ENCODE data around the gene COL15A1.
"Not testable (repeated sequence)": the region's sequence is repeated elsewhere in the genome, so short reads cannot be mapped to it uniquely, and the experiment has no call there.

COL15A1 gene

DNA sequence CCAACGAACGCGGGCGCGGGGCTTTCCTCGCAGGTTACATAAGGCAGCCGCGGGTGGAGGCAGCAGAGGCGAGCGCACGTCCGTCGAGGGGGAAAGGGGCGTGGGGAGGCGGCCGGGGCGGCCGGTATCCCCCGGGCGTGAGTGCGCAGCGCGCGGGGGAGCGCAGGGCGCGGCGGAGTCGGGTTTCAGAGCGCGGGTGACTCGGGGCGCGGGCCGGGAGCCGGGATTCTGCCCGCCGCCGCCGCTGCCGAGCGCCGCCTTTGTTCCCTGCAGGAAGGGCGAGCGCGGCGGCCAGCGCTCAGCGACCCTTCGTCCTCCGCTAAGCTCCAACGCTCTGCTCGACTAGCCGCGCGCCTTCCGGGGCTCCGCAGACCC lies at the start of gene COL15A1:
Gene COL15A1, plus strand, starts transcription at position 226 of the 375 bp plus-strand sequence. CDS start 155 bp downstream, outside the sequence.
- DNase-seq (ENCODE audit: low read depth), result no peak

DNA sequence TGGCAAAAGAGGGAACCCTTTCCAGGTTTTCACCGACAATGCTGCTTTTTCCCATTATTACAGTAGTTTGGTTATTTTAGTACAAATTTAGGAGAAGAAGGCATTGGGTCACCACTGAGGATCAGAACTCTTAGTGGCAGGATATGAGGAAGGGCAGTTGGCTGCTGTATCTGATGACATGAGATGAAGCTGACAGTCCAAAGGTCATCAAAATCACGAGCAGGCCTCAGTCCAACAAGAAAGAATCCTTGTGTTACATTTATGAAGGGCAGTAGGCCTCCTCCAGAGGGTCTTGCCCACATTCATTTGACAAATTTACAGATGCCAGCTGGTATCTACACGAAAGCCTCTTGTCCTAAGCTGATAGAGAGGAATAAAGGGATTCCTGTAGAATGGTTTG lies 49.5 kb upstream of the COL15A1 start:
- DNase-seq (ENCODE audit: low read depth), result no peak

DNA sequence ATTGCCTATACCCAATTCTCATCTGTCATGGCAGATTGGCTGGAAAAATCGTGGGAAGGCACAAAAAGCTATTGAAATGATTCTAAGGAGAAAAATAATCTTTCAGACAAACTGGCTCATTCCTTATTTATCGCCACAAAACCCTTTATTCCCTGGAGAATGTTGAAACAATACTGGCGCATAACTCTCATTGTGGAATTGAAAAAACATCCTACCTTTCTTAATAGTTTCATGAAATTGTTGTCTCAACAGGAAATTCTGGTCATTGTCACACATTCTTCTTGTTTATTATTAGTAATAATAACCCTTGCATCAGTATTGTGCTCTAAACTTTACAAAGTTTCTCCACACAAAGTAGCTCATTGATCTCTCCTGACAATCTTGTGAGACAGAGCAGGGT lies 48.9 kb upstream of the COL15A1 start:
- no peak for DNase-seq (ENCODE audit: low read depth)

DNA sequence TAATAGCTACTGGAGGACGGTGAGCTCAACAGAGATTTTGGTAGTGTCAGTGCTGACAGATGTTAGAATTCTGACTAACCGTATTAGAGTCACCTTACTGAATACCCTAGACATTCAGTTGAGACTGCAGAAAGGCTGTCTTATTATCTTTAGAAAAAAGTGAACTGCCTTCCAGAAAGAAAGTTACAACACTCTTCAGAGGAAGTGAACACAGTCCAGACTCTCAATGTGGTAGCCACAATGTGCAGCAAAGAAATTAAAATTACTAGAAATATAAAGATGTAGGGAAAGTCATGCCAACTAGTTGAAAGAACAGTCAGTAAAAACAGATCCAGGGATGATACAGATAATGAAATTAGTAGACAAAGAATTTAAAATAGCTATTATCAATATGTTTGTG lies 47.1 kb upstream of the COL15A1 start:
- DNase-seq (ENCODE audit: low read depth), result no peak

DNA sequence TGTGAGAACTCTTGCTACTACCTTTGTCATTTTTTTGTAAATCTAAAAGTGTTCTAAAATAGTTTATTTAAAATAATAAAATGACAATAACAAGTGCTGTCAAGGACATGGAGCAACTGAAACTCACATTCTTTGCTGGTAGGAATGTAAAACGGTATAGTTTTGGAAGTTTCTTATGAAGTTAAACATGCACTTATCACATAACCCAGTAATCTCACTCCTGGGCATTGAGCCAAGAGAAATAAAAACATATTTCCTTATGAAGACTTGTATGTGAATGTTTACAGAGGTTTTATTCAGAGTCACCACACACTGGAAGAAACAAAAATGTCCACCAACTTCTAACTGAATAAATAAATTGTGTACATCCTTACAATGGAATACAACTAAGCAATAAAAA lies 46.0 kb upstream of the COL15A1 start:
- no peak for DNase-seq (ENCODE audit: low read depth)

DNA sequence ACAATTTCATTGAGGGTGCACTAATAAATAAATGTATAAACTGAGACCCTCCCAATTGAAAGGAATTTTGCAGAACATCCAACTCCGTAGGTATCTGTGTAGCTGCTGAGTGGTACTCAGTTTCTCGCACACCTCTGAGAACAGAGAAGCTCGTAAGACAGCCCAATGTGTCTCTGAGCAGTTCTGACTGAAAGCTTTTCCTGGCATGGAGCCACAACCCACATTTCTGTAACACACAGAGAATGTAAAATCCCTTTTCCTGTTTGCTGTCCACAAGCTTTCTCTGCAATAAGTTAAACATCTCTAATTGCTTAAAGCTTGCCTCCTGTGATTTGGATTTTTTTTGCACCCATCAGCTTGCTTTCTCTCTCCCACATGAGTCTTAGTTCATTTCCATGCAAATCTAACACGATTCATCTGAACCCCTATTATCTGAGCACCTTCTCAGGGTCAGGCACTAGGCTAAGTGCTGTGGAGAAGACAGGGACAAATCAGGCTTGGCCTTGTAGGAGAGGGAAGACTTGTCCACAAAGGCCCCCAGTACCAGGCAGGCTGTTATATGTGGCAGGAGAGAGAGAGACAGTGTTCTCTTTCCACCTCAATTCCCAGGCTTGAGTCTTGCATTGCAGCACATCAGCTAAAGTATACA lies 44.2 kb upstream of the COL15A1 start:
- peak; percentile 76 for DNase-seq (ENCODE audit: low read depth)

DNA sequence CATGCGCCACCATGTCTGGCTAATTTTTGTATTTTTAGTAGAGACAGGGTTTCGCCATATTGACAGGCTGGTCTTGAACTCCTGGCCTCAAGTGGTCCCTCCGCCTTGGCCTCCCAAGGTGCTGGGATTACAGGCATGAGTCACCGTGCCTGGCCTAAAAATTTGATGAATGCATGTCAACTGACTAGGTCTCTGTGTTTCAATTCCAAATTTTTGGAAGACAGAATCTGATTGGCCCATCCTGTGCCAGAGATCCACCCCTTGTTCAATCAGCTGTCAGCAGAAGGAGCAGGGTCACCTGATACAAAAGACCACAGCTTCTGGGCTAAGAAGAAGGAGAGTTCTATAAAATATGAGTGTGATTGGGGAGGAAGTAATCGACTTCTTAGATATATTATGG lies 43.5 kb upstream of the COL15A1 start:
- DNase-seq (ENCODE audit: low read depth), result no peak

DNA sequence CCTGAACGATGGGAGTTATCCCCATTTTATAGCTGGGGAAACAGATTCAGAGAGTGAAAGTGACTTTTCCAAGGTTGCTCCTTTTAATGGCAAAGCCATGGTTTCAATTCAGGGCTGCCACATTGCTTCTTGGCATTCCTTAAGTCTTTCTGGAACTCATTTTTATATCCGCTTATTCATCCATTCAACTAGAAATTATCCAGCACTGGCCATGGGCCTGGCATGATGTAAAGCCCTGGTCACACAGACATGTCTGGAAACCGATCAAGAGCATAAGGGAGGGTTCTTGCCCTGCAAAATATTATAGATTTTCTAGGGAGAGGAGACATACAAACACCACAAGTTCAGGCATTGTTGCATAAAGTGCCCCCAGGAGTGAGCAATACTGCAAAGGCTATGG lies 43.0 kb upstream of the COL15A1 start:
- DNase-seq (ENCODE audit: low read depth), result no peak

DNA sequence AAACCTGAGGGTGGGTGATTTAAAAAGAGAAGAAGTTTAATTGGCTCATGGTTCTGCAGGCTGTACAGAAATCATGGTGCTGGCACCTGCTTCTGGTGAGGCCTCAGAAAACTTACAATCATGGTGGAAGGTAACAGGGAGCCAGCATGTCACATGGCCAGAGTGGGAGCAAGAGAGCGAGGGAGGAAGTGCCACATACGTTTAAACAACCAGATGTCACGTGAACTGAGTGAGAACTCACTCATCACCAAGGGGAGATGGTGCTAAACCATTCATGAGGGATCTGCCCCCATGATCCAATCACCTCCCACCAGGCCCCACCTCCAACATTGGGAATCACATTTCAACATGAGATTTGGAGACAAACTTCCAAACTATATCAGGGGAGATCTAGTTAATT lies 41.9 kb upstream of the COL15A1 start:
- DNase-seq (ENCODE audit: low read depth), result not testable (repeated sequence)

DNA sequence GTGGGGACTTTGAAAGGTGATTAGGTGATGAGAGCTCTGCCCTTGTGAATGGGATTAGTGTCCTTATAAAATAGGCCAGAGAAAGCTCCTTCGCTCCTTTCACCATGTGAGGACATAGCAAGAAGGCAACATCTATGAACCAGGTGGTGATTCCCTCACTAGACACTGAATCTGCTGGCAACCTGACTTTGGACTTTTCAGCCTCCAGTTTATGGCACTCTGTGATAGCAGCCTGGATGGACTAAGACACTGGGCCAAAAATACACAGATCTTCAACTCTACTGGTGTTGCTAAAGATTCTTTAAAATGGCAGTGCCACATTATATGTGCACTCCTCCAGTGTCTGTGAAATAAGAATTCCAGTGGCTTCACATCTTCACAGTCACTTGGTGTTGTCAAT lies 41.2 kb upstream of the COL15A1 start:
- DNase-seq (ENCODE audit: low read depth), result no peak

DNA sequence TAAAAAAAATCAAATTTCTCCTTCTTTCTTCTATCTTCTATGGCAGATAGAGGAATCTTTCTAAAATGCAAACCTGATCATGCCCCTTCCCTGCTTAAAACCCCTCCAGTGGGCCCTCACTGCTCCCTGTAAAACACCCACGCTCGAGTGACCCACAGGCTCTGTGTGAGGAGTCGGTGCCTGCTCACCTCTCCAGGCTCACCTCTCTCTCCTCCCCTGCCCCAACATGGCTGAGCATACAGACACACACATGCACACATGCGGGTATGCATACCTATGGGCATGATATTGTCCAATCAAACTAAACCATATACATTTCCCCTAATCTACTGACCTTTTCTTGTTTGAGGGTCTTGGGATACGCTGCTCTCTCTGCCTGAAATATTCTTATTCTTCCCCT lies 40.8 kb upstream of the COL15A1 start:
- no peak for DNase-seq (ENCODE audit: low read depth)

DNA sequence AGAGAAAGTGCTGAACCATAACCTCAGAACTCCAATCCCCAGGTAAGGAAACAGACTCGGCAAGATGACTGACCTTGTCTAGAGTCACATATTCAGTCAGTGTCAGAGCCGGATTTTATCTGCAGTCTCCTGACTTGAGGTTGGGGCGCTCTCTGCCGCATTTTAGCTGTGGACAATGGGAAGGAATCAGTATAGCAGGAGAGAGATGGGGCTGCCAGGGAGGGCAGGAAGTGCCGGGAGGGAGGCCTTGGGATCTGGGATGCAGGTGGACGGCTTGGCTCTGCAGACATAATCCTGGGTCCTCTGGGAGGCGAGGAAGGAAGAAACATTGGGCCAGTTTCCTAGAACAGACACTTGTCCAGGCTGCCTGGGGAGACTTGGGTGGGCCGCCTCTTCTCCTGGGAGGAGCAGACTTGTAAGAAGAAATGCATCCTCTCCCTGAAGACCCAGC lies 39.7 kb upstream of the COL15A1 start:
- DNase-seq (ENCODE audit: low read depth), result no peak

DNA sequence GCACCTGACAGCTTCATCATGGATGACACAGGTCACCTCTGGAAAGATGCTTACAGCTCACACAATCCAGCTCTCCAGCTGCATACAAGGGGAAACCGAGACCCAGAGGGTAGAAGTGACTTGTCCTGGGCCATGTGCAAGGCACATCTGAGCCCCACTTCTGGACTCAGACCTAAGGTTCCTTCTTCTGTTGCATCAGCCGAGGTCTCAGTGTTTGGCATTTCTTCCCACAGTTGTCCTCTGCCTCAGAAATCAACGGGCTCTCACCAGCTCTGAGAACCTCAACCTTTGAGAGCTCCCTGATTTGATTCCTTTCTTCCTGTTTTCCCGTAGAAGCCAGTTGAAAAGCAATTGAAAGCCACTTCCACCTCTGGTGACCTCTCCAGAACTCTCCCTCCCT lies 38.7 kb upstream of the COL15A1 start:
- no peak for DNase-seq (ENCODE audit: low read depth)

DNA sequence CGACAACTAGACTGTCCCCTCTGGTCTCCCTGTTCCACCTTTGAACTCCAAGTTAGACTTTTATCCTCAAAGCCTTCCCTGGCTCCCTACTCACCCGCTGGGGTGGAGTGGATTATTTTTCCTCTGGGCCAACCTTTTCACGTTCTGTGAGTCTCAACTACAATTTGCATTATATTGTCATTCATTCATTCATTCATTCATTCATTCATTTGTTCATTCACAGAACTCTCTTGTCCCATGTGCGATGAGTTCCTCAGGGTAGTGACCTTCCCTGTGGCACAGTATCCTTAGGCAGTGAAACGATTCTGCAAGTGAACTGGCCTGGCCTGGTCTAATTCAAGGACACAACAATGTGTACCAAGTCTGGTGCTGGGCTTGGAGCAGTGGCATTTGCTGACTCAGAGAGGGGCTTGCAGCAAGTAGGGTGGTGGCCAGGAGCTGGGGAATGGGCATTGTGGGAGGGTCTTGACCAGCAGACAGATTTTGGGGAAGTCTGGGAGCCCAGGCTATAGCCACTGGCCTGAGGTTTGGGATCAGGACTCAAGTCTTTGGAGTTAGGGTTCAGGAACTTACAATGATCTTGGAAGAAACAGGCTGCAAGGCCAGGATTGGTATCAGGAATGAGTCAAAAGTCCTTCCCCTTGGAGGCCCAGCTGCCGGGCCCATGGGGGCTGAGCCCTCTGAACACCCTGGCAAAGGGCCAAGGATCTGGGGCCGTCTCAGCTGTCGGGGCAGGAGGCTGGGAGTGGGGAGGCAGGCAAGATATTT lies 37.2 kb upstream of the COL15A1 start:
- no peak for DNase-seq (ENCODE audit: low read depth)

DNA sequence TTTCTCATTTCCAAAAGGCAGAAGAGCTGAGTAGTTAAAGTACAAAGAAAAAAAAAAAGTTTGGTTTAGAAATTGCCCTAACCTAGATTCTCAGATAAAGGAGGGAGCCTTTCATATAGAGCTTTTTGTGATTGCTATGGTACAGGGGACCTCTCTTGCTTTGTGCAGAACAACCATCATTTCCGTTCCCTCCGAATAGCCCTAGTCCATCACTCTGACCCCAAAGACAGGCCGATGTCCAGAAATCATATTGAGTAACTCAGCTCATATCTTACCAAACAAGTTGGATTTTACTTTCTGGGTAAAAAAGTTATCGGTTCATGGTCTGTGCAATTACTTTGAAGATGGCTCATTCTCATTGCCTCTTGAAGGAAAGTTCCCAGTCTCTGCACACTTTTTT lies 36.7 kb upstream of the COL15A1 start:
- no peak for DNase-seq (ENCODE audit: low read depth)

DNA sequence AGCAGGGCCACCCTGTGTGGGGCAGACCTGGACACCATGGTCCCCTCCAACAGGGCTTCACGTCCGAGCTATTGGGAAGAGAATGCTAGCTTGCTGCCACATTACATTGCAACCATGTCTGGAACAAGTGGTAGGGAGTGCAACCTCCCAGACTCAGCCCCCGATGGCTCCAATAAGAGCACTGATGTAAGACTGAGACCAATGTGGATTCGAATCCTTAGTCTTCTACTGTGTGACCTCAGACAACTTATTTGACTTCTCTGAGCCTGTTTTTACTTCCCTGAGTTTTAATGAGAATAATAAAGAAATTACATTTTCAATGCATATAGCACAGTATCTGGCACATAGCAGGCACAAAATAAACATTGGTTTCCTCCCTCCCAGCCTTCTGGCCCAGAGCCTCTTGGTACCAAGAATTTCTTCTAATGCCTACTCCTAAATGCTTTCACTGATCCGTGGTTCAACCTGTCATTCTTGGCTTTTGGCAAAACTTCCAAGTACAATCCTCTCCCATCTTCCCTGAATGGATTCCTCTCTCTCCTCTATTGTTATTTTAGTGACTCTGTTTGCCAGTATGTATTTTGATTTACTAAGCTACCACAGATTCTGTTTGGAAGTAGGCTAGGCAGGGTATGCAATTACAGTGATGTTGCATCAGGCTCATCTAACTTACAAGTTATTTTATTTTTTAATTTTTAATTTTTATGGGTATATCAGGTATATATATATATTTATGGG lies 34.6 kb upstream of the COL15A1 start:
- DNase-seq (ENCODE audit: low read depth), result peak; percentile 68

DNA sequence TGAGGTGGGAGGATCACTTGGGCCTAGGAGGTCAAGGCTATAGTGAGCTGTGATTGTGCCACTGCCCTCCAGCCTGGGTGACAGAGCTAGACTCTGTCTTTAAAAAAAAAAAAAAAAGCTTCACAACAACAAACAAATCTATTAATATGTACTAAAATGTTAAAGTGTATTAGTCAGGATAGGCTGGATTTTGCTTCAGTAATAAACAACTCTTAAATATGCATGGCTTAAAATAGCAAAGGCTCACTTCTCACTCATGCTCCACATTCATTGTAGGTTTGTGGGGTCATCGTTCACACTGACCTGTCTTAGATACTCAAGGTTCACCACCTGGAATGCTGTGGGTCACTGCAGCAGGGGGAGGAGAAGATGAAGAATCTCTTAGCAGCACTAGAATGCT lies 33.8 kb upstream of the COL15A1 start:
- no peak for DNase-seq (ENCODE audit: low read depth)

DNA sequence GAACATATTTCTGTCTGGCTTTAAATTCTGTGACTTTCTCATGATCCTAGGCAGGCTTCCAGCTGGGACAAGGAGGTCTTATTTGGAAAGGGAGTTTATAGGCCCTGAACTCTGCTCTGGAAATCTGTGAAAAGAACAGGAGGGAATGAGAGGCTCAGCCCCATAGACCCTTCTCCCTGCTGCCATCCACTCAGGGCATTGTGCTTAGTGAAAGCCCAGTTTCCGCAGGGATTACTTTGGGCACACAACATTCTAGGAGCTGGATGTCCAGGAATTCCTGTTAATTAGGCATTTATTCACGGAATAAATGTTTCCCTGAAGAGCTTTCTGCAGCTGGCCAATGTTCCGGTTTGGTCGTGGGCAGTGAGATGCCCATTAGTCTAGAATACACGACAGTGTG lies 32.7 kb upstream of the COL15A1 start:
- DNase-seq (ENCODE audit: low read depth), result no peak

DNA sequence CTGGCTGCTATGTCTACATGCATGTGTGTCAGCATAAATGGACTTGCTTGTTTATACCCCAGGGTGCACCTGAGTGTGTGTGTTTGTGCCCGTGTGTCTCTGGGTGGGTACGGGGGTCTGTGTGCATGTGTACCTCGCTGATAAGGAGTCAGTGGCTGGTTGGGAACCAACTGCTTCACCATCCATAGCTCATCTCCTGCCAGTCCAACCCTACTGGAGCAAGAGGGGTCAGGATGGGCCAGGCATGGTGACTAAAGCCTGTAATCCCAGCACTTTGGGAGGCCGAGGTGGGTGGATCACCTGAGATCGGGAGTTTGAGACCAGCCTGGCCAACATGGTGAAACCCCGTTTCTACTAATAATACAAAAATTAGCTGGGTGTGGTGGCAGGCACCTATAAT lies 32.0 kb upstream of the COL15A1 start:
- DNase-seq (ENCODE audit: low read depth), result not testable (repeated sequence)

DNA sequence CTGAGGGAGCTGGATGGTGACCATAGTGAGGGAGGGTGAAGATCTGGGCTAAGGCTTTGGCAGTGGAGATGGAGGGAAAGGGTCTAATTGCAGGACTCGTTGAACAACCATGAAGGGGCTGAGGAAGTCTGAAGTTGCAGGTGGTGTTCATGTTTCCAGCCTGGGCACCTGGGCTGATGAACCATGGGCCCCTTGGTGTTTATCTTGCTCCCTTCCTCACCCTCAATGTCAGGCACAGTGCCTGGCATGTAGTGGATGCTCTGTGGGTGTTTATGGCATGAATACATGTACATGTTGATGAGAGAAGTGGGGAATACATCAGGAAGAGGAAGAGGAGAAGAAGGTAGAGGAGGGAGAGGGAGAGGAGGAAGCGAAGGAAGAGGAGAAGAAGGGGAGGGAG lies 31.3 kb upstream of the COL15A1 start:
- no peak for DNase-seq (ENCODE audit: low read depth)

DNA sequence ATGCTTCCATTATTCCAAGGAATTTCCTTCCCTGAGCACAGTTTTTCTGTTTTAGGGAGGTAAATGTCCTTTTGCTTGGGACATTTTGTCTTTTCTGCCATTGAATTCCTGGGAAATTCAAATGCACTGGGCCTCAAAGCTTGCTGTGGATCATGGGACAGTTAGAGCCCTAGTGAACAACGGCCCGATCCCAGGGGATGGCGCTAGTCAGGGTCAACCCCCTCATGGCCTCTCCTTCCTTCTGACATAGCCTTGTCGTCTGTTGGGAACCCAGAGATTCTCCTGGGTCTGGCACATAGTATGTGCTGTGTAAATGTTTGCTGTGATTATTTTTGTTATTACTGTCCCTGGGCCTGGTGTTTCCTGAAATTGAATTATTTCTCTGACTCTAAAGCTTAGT lies 30.7 kb upstream of the COL15A1 start:
- no peak for DNase-seq (ENCODE audit: low read depth)

DNA sequence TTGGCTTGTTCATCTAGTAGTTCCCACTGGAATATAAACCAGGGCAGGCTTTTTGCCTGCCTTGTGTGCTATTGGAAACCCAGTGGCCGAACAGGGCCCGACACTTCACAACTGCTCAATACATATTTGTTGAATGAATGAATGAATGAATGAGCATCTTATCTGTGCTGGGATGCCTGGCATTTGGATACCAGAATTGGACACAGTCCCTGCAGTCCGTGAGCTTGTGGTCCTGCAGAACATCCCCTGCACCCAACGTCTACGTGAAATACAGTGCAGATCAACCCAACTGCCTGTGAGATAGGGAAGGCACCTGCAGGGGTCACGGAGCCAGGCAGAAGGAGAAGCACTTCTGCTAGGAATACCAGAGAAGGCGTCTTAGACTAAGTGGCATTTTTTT lies 30.0 kb upstream of the COL15A1 start:
- DNase-seq (ENCODE audit: low read depth), result no peak

DNA sequence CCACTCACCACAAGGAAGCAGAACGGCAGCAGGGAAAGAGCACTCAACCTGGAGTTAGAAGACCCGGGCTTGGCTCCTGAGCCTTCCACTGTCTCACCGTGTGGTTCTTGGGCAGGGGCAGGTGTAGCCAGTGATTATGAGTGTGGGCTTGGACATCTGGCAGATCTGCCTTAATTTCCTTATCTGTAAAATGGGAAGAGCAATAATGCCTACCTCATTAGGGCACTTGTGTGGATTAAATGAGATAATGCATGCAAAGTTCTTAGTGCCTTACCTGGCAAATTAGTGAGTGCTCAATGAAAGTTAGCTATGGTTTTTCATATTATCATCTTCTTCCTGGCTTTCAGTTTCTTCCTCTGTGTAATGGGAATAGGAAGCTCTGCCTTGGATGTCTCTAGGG lies 28.1 kb upstream of the COL15A1 start:
- DNase-seq (ENCODE audit: low read depth), result no peak

Data from stromal cell of bone marrow (primary cell).